H1 (cell line): ENCODE data around the gene USP10. TPM values are rescaled to one million over a fixed set of nuclear protein-coding genes. Genes with fewer than 3 reads are reported as not detected.

ENCODE experiments used
- CTCF ChIA-PET: fragments of 300-600 bp; sonication (Branson Sonifier 250); formaldehyde crosslinking; loops from one replicate; lab custom pipeline; 2021; ENCODE audit not compliant: partially characterized antibody; lab: Charles Lee
- POLR2A ChIA-PET: fragments of 300-600 bp; sonication (Branson Sonifier 250); formaldehyde crosslinking; loops from one replicate; lab custom pipeline; 2021; ENCODE audit warnings: inconsistent platforms; ENCODE audit not compliant: partially characterized antibody; lab: Charles Lee
- DNase-seq, 2 experiments: peaks; one replicate each; pipeline versions ENCODE4 v3.0.0 to v3.0.0-alpha.2; 2010 to 2022; ENCODE audit warnings: low spot score in 2 of 2, low read depth in 1 of 2, mixed read lengths in 1 of 2
- FAIRE-seq: peaks from 2 replicates; lab custom pipeline; 2011; peaks lifted over from hg19 to GRCh38; lab: Jason Lieb, UNC
- H2AFZ ChIP-seq: 2 replicates; pipeline ENCODE4 v1.8.1; 2012; ENCODE audit warnings: low read length, inconsistent platforms
- H2AK5ac ChIP-seq: 2 replicates; pipeline ENCODE4 v1.6.1; 2013; ENCODE audit warnings: low read depth, low read length
- H2BK120ac ChIP-seq: replicated peaks from 2 replicates; pipeline ENCODE3; 2013; ENCODE audit warnings: low read depth, low read length, inconsistent platforms
- H2BK12ac ChIP-seq: 2 replicates; pipeline ENCODE4 v1.6.1; 2013; ENCODE audit warnings: low read depth, low read length
- H2BK15ac ChIP-seq: 2 replicates; pipeline ENCODE4 v1.6.1; 2013; ENCODE audit warnings: low read length
- H2BK20ac ChIP-seq: 2 replicates; pipeline ENCODE4 v1.6.1; 2013; ENCODE audit warnings: low read length
- H2BK5ac ChIP-seq: 2 replicates; pipeline ENCODE4 v1.6.1; 2013; ENCODE audit warnings: low read depth, low read length
- H3K14ac ChIP-seq: 2 replicates; pipeline ENCODE4 v1.6.1; 2013; ENCODE audit warnings: inconsistent platforms; ENCODE audit not compliant: insufficient read length
- H3K18ac ChIP-seq: 2 replicates; pipeline ENCODE4 v1.6.1; 2013; ENCODE audit warnings: low read length; ENCODE audit errors: extremely low read depth
- H3K23ac ChIP-seq: 2 replicates; pipeline ENCODE4 v1.6.1; 2013; ENCODE audit warnings: inconsistent platforms; ENCODE audit not compliant: insufficient read length
- H3K23me2 ChIP-seq: 2 replicates; pipeline ENCODE4 v1.6.1; 2013; ENCODE audit warnings: low read depth, low read length
- H3K27ac ChIP-seq: 2 replicates; pipeline ENCODE4 v1.6.1; 2011; ENCODE audit warnings: low read depth, low read length, inconsistent platforms
- H3K27me3 ChIP-seq, 4 experiments: replicated peaks in 1 of 4; 1 replicate in 1 of 4; 2 replicates in 3 of 4; pipeline versions ENCODE4 v1.6.1 to v1.8.1; 2011 to 2013; ENCODE audit warnings: low read length in 3 of 4, mild to moderate bottlenecking in 3 of 4, inconsistent platforms in 2 of 4, mixed read lengths in 2 of 4, moderate library complexity in 1 of 4; ENCODE audit not compliant: control insufficient read depth in 3 of 4, insufficient read depth in 3 of 4; ENCODE audit errors: extremely low read depth in 1 of 4
- H3K36me3 ChIP-seq, 4 experiments: 2 replicates each; pipeline versions ENCODE4 v1.6.1 to v1.8.1; 2011 to 2013; ENCODE audit warnings: mild to moderate bottlenecking in 4 of 4, low read length in 3 of 4, moderate library complexity in 2 of 4, control low read depth in 1 of 4, inconsistent platforms in 1 of 4; ENCODE audit not compliant: insufficient read depth in 4 of 4, control insufficient read depth in 2 of 4
- H3K4ac ChIP-seq: replicated peaks from 2 replicates; pipeline ENCODE3; 2013; ENCODE audit warnings: low read length, low read depth, mixed read lengths, inconsistent platforms; ENCODE audit not compliant: insufficient read length
- H3K4me1 ChIP-seq, 4 experiments: replicated peaks in 1 of 4; 1 replicate in 1 of 4; 2 replicates in 3 of 4; pipeline versions ENCODE4 v1.6.1 to v1.8.1; 2011 to 2013; ENCODE audit warnings: low read length in 3 of 4, inconsistent platforms in 2 of 4, mixed read lengths in 1 of 4; ENCODE audit not compliant: insufficient read depth in 4 of 4, control insufficient read depth in 3 of 4
- H3K4me2 ChIP-seq, 2 experiments: 2 replicates each; pipeline versions ENCODE4 v1.6.1 to v1.8.1; 2011 to 2013; ENCODE audit warnings: low read depth in 2 of 2, low read length in 2 of 2, control low read depth in 1 of 2, inconsistent platforms in 1 of 2, mild to moderate bottlenecking in 1 of 2; ENCODE audit not compliant: insufficient read depth in 1 of 2
- H3K4me3 ChIP-seq, 4 experiments: fragments of 200-600, 300-600 bp in 1 of 4; sonication (generic), shearing (Covaris generic), sonication (Bioruptor Twin) in 1 of 4; 2 replicates each; pipeline versions ENCODE4 v1.5.1 to v1.8.1; 2011 to 2016; ENCODE audit warnings: low read length in 4 of 4, low read depth in 3 of 4, control low read depth in 2 of 4, inconsistent platforms in 2 of 4, mild to moderate bottlenecking in 2 of 4, mixed read lengths in 1 of 4, moderate library complexity in 1 of 4; ENCODE audit not compliant: insufficient read depth in 2 of 4; ENCODE audit errors: extremely low read depth in 1 of 4
- H3K56ac ChIP-seq: replicated peaks from 2 replicates; pipeline ENCODE3; 2013; ENCODE audit warnings: low read depth, mild to moderate bottlenecking, mixed read lengths, low read length, inconsistent platforms; ENCODE audit not compliant: insufficient read length
- H3K79me1 ChIP-seq: 2 replicates; pipeline ENCODE4 v1.6.1; 2013; ENCODE audit warnings: low read depth, low read length, control low read depth
- H3K79me2 ChIP-seq, 2 experiments: 2 replicates each; pipeline versions ENCODE4 v1.6.1 to v1.8.1; 2012 to 2013; ENCODE audit warnings: low read length in 2 of 2, mild to moderate bottlenecking in 2 of 2, inconsistent platforms in 1 of 2; ENCODE audit not compliant: insufficient read depth in 2 of 2, control insufficient read depth in 1 of 2
- H3K9ac ChIP-seq, 4 experiments: replicated peaks in 1 of 4; 1 replicate in 1 of 4; 2 replicates in 3 of 4; pipeline versions ENCODE4 v1.6.1 to v1.8.1; 2011 to 2013; ENCODE audit warnings: low read depth in 3 of 4, low read length in 3 of 4, control low read depth in 2 of 4, mild to moderate bottlenecking in 2 of 4, moderate library complexity in 2 of 4, inconsistent platforms in 1 of 4; ENCODE audit errors: extremely low read depth in 1 of 4
- H3K9me3 ChIP-seq, 2 experiments: 2 replicates each; pipeline versions ENCODE4 v1.6.1 to v1.8.1; 2012 to 2013; ENCODE audit warnings: mild to moderate bottlenecking in 2 of 2, moderate library complexity in 2 of 2, control low read depth in 1 of 2, inconsistent platforms in 1 of 2, low read depth in 1 of 2, low read length in 1 of 2, mixed read lengths in 1 of 2; ENCODE audit not compliant: insufficient read depth in 2 of 2
- H4K20me1 ChIP-seq, 2 experiments: replicated peaks in 1 of 2; 2 replicates each; pipeline versions ENCODE3 to v1.8.1; 2011 to 2013; ENCODE audit warnings: inconsistent platforms in 2 of 2, low read length in 2 of 2, mild to moderate bottlenecking in 1 of 2; ENCODE audit not compliant: insufficient read depth in 2 of 2, control insufficient read depth in 1 of 2
- H4K5ac ChIP-seq: 2 replicates; pipeline ENCODE4 v1.6.1; 2013; ENCODE audit warnings: low read length, low read depth, mixed read lengths, inconsistent platforms; ENCODE audit not compliant: insufficient read length
- H4K8ac ChIP-seq: 2 replicates; pipeline ENCODE4 v1.8.0; 2013; ENCODE audit warnings: mild to moderate bottlenecking, moderate library complexity, low read length, inconsistent platforms; ENCODE audit not compliant: insufficient read depth; ENCODE audit errors: extremely low read depth
- H4K91ac ChIP-seq: replicated peaks from 2 replicates; pipeline ENCODE3; 2013; ENCODE audit warnings: low read length, mixed read lengths, inconsistent platforms; ENCODE audit not compliant: insufficient read length
- CHD1 ChIP-seq: IDR thresholded peaks from 2 replicates; pipeline ENCODE4 v1.6.1; 2012; ENCODE audit warnings: low read depth, low read length, improper control_type of control experiment
- HDAC6 ChIP-seq: IDR thresholded peaks from one replicate; pipeline ENCODE4 v1.7.1; 2012; ENCODE audit warnings: low read depth, mild to moderate bottlenecking, inconsistent platforms, low read length, moderate library complexity
- KDM1A ChIP-seq: fragments of 200-600, 300-600 bp; sonication (generic); IDR thresholded peaks from 2 replicates; pipeline ENCODE4 v1.7.1; 2016; ENCODE audit warnings: mild to moderate bottlenecking, low read length, borderline replicate concordance
- POLR2A ChIP-seq, 2 experiments: IDR thresholded peaks; 1 replicate in 1 of 2; 2 replicates in 1 of 2; pipeline ENCODE4 v1.6.1; 2011; ENCODE audit warnings: low read depth in 2 of 2, low read length in 2 of 2, mild to moderate bottlenecking in 2 of 2; ENCODE audit errors: control extremely low read depth in 1 of 2
- SAP30 ChIP-seq: fragments of 300-600 bp; sonication (generic); IDR thresholded peaks from 2 replicates; pipeline ENCODE4 v1.7.1; 2012; ENCODE audit warnings: low read length, moderate library complexity, mild to moderate bottlenecking, inconsistent platforms; ENCODE audit not compliant: insufficient read depth, insufficient replicate concordance
- SIN3A ChIP-seq, 2 experiments: IDR thresholded peaks in 1 of 2; conservative IDR thresholded peaks in 1 of 2; 2 replicates each; pipeline ENCODE4 v1.6.1; 2011 to 2012; ENCODE audit warnings: low read length in 2 of 2, improper control_type of control experiment in 1 of 2, low read depth in 1 of 2, mild to moderate bottlenecking in 1 of 2
- SRF ChIP-seq: IDR thresholded peaks from 2 replicates; pipeline ENCODE4 v1.6.1; 2011; ENCODE audit warnings: mild to moderate bottlenecking, low read depth, low read length, moderate library complexity
- TAF7 ChIP-seq: optimal IDR thresholded peaks from 2 replicates; pipeline ENCODE3; 2011; ENCODE audit warnings: low read depth, mild to moderate bottlenecking, inconsistent platforms, low read length, moderate library complexity, borderline replicate concordance
- WGBS, 2 experiments: shearing (Covaris generic) in 1 of 2; methylation state at CpG; one replicate each; pipeline versions ENCODE4 v1.1.6 to v1.1.7; 2013 to 2015; ENCODE audit warnings: low lambda C conversion rate in 2 of 2, mixed read lengths in 2 of 2, inconsistent platforms in 1 of 2, low coverage in 1 of 2, missing lambda C conversion rate in 1 of 2; ENCODE audit not compliant: insufficient replicate concordance in 2 of 2, insufficient coverage in 1 of 2, insufficient read length in 1 of 2; ENCODE audit errors: extremely low coverage in 1 of 2, missing lambda C conversion rate in 1 of 2; 5-methylcytosine and 5-hydroxymethylcytosine counted together
- polyA plus RNA-seq, 7 experiments: library from polyadenylated mRNA; depleted of rRNA in 3 of 7; stranded (reverse) in 5 of 7; unstranded in 2 of 7; fragments of >200 nt in 5 of 7; fragments of 200-250 nt in 2 of 7; gene quantifications; 1 replicate in 5 of 7; 2 replicates in 1 of 7; 4 replicates in 1 of 7; pipeline versions ENCODE4 v1.2.1 to v1.2.3, GENCODE V29; 2011 to 2013; ENCODE audit warnings: missing spikeins in 2 of 7, mixed read lengths in 2 of 7
- total RNA-seq: library from RNA; stranded (reverse); fragmentation: NEBNext Ultra II Directional; extraction: Animal tissue kit (Norgen Biotek cat#: 25700); gene quantifications from 2 replicates; pipeline ENCODE4 v1.2.1, GENCODE V29; 2021
- TF ChIP-seq, protein P1 (sequence below): IDR thresholded peaks from 2 replicates; pipeline ENCODE4 v1.6.1; 2012; ENCODE audit warnings: low read length, inconsistent platforms

USP10 gene
- total and polyA plus RNA-seq, 2 of the 8 experiments (the other 6 are each of a cell fraction or from before 2014, with no cell fraction given): 171 to 195 TPM

DNA sequence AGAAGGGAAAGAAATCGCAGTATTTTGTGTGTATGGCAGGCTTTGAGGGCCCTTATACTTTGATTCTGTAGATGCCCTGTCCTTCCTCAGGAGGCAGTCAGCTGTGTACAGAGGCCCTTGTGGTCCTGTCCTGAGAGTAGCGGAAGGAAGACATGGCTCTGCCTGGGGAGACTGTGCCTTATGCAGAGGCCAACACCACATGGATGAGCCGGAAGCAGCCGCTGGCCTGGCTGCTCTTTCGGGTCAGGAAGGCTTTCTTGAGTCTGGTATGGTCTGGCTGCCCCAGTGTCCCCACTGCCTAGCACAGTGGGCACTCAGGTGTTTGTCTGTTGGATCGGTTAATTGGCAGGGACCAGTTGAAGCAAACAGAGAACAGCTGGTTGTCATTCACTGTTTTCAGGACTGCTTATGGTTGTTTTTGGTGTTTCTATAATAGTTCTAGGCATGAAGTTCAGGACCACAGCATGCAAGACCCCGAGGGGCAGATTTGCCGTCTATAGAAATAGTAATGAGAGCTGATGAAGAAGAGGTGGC, 12.4 kb downstream of the USP10 start:
- H4K5ac ChIP-seq: no peak overlapping the region
- H3K9ac ChIP-seq: no peak overlapping the region; a peak in 1 of 7 replicates
- no peaks in the 10 kb centered on the region; a peak in 2 of 8 replicates for H3K36me3 ChIP-seq
- H2AFZ ChIP-seq: no peak overlapping the region
- ChIA-PET POLR2A (interaction anchor here (0.7 to 4.9 kb wide), 6 partner anchors 8 to 22 kb away, joined by 3 to 32 read pairs (median 7); no protein-coding TSS in a partner anchor), CTCF (interaction anchor here (1.0 to 8.7 kb wide), 10 partner anchors 9 to 89 kb away, joined by 3 to 71 read pairs (median 6); no protein-coding TSS in a partner anchor)
- peaks cover 57 to 58% of the 10 kb centered on the region in 2 experiments for H4K20me1 ChIP-seq
- WGBS, 2 experiments: 94% methylated on average over 8 of the region's 8 CpGs; no CpG with 5 or more reads in 1 of the 2 experiments
- no peak overlapping the region for H3K4ac ChIP-seq
- H3K4me1 ChIP-seq: peaks cover 2 to 25% (median 22%) of the 10 kb centered on the region in 4 experiments
- H2BK120ac ChIP-seq: no peak overlapping the region
- no peak overlapping the region for H3K27ac ChIP-seq
- H3K79me2 ChIP-seq: peaks cover 69 to 100% of the 10 kb centered on the region in 2 experiments
- no peak overlapping the region for H4K91ac ChIP-seq
- H2BK20ac ChIP-seq: no peak overlapping the region
- no peak overlapping the region for H3K4me3 ChIP-seq
- H3K18ac ChIP-seq: no peak overlapping the region
- no peak overlapping the region for H2BK15ac ChIP-seq
- H3K9me3 ChIP-seq: no peaks in the 10 kb centered on the region
- no peak overlapping the region for H3K14ac ChIP-seq
- no peak overlapping the region for H2BK5ac ChIP-seq
- H3K23me2 ChIP-seq: no peaks in the 10 kb centered on the region
- no peak overlapping the region for H3K56ac ChIP-seq
- H3K79me1 ChIP-seq: peaks cover 30% of the 10 kb centered on the region
- TF ChIP-seq KDM1A (no peak), SAP30 (no peak), SIN3A (conservative IDR thresholded peaks at IDR 0.05 in 1 of 2, IDR thresholded peaks at IDR 0.05 in 1 of 2; ENCODE audit: low read depth in 1 of 2, low read length in 2 of 2) (no peak), CHD1 (no peak), TAF7 (no peak), POLR2A (IDR thresholded peaks at IDR 0.05; ENCODE audit: control extremely low read depth in 1 of 2, low read depth in 2 of 2, low read length in 2 of 2) (no peak), SRF (no peak), HDAC6 (no peak)
- TF ChIP-seq, protein P1, sequence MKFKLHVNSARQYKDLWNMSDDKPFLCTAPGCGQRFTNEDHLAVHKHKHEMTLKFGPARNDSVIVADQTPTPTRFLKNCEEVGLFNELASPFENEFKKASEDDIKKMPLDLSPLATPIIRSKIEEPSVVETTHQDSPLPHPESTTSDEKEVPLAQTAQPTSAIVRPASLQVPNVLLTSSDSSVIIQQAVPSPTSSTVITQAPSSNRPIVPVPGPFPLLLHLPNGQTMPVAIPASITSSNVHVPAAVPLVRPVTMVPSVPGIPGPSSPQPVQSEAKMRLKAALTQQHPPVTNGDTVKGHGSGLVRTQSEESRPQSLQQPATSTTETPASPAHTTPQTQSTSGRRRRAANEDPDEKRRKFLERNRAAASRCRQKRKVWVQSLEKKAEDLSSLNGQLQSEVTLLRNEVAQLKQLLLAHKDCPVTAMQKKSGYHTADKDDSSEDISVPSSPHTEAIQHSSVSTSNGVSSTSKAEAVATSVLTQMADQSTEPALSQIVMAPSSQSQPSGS: no peak
- FAIRE-seq (no peak), DNase-seq (no peak)
- no peak overlapping the region for H2AK5ac ChIP-seq
- no peak overlapping the region for H2BK12ac ChIP-seq
- H4K8ac ChIP-seq: no peak overlapping the region
- H3K23ac ChIP-seq: no peak overlapping the region
- H3K4me2 ChIP-seq: no peak overlapping the region
- no peaks in the 10 kb centered on the region for H3K27me3 ChIP-seq
